ENCODE data around the gene VNN1. TPM values are rescaled to one million over a fixed set of nuclear protein-coding genes. Genes with fewer than 3 reads are reported as not detected.

Gene VNN1
- total RNA-seq, 1 donor from 2014 or later, result under 0.01 TPM

DNA sequence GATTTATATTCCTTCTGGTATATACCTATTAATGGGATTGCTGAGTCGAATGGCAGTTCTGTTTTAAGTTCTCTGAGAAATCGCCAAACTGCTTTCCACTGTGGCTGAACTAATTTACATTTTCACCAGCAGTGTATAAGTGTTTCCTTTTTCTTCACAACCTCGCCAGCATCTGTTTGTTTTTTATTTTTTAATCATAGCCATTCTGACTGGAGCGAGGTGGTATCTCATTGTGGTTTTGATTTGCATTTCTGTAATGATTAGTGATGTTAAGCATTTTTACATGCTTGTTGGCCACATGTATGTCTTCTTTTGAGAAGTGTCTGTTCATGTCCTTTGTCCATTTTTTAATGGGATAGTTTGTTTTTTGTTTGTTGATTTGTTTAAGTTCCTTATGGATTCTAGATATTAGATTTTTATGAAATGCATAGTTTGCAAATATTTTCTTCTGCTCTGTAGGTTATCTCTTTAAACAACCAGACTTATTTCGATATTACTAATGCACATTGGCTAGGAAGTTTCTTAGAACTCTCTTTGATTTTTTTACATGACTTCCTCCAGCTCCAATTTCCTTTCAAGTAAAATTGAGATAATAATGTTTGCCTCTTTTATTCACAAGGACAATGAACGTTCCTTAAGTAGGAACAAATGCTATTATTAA, 12.2 kb upstream of the VNN1 start:
- no peak for TF ChIP-seq CTCF (conservative IDR thresholded peaks at IDR 0.05; ENCODE audit: low read depth, low read length)
- DNase-seq (ENCODE audit: low read depth), result no peak

GRCh38 chr6:132725471-132725870, 11.6 kb upstream of the VNN1 start:
- H3K4me3 ChIP-seq (ENCODE audit: low read depth, low read length), result no peak overlapping the region
- no peak for TF ChIP-seq CTCF (conservative IDR thresholded peaks at IDR 0.05; ENCODE audit: low read depth, low read length)
- no peak for DNase-seq (ENCODE audit: low read depth)

More for the DNA sequence above, 12.2 kb upstream of the VNN1 start:
- H3K4me3 ChIP-seq (ENCODE audit: low read depth, low read length), result no peak overlapping the region

- no peak overlapping the region for H3K4me3 ChIP-seq (ENCODE audit: low read depth, low read length)
- TF ChIP-seq CTCF (conservative IDR thresholded peaks at IDR 0.05; ENCODE audit: low read depth, low read length), result no peak
- DNase-seq (ENCODE audit: low read depth), result no peak
These were observed 6.0 kb upstream of the VNN1 start for GRCh38 chr6:132719736-132720448.

DNA sequence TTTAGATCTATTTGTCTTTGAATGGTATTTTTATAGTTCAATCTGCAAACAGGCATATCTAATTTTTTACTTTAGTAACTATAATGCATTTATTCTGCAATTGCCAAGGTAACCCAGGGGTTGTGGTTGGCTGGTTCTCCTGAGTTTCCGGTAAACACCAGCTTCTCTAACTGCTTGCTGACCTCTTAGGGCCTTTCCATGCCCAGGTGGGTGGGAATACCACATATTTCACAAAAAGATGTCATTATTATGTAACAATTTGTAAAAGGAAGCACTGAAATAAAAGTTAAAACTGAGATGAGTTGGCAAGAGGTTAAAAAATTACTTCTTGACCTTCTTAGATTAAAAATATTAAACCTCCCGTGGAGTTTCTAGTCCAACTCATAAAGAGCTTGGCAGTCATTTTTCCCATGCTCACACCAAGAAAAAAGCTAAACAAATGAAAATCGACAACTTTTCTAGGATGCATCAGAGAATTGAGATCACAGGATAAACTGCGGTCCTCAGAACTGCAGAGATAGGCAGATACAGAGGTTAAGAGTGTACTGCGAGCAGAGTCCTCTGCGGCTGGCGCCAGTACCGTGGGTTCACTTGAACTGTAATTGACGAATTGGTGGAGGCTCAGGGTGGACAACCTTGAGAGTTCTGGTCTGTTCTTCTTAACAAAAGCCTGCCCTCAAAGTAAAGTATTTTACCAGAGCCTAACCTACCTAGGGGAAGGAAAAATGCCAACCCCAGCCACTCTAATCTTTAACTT, 2.2 kb upstream of the VNN1 start:
- H3K4me3 ChIP-seq (ENCODE audit: low read depth, low read length), result no peak overlapping the region
- TF ChIP-seq CTCF (conservative IDR thresholded peaks at IDR 0.05; ENCODE audit: low read depth, low read length), result no peak
- no peak for DNase-seq (ENCODE audit: low read depth)

DNA sequence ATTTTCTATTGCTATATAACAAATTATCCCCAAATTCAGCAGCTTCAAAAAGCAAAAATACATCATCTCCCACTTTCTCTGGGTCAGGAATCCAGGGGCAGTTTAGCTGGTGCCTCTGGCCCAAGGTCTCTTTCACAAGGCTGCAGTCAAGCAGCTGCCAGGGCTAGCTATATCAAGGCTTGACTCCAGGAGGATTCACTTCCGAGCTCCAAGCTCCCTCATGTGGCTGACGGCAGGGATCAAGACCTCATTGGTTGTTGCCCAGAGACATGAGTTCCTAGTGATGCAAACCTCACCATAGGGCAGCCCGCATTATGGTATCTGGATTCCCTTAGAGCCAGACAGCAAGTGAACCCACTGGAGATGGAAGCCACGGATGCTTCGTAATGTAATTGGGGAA, 1.3 kb upstream of the VNN1 start:
- DNase-seq (ENCODE audit: low read depth), result no peak
- TF ChIP-seq CTCF (conservative IDR thresholded peaks at IDR 0.05; ENCODE audit: low read depth, low read length), result peak; percentile 65
- no peak overlapping the region for H3K4me3 ChIP-seq (ENCODE audit: low read depth, low read length)

- no peak for DNase-seq (ENCODE audit: low read depth)
- no peak for TF ChIP-seq CTCF (conservative IDR thresholded peaks at IDR 0.05; ENCODE audit: low read depth, low read length)
These were observed 305 bp upstream of the VNN1 start for GRCh38 chr6:132714160-132714559.

More at GRCh38 chr6:132714160-132714559, 305 bp upstream of the VNN1 start:
- no peak overlapping the region for H3K4me3 ChIP-seq (ENCODE audit: low read depth, low read length)
